Thoracic aorta (tissue), 2 donors: ENCODE results near the gene GDF10. TPM values are rescaled to one million over a fixed set of nuclear protein-coding genes. Genes with fewer than 3 reads are reported as not detected.

Source experiments
- ATAC-seq: fragments of 150-250 bp; one replicate; pipeline ENCODE4 v1.8.0; 2017; ENCODE audit warnings: low read depth; ENCODE audit not compliant: insufficient number of reproducible peaks, low FRiP score
- DNase-seq: peaks from one replicate; pipeline ENCODE4 v3.0.0-alpha.2; 2020; ENCODE audit warnings: low spot score
- H3K27ac ChIP-seq, 2 donors: fragments of 200-600 bp; sonication (generic); 1 replicate in 1 of 2; 2 replicates in 1 of 2; pipeline ENCODE4 v1.5.1; 2016; ENCODE audit warnings: mild to moderate bottlenecking in 2 of 2, moderate library complexity in 2 of 2
- H3K27me3 ChIP-seq: fragments of 200-600 bp; sonication (generic); replicated peaks from 2 replicates; pipeline ENCODE4 v1.6.0; 2016; ENCODE audit warnings: mild to moderate bottlenecking; ENCODE audit not compliant: insufficient read depth
- H3K36me3 ChIP-seq: fragments of 200-600 bp; sonication (generic); one replicate; pipeline ENCODE4 v1.5.1; 2016
- H3K4me1 ChIP-seq, 2 donors: fragments of 200-600 bp; sonication (generic); 1 replicate in 1 of 2; 2 replicates in 1 of 2; pipeline versions ENCODE4 v1.5.1 to v1.6.0; 2016; ENCODE audit warnings: low read depth in 2 of 2, mild to moderate bottlenecking in 1 of 2; ENCODE audit not compliant: control insufficient read depth in 1 of 2
- H3K4me3 ChIP-seq: fragments of 200-600 bp; sonication (generic); 2 replicates; pipeline ENCODE4 v1.5.1; 2016; ENCODE audit warnings: mild to moderate bottlenecking
- H3K9me3 ChIP-seq: fragments of 200-600 bp; sonication (generic); 2 replicates; pipeline ENCODE4 v1.5.1; 2016
- CTCF ChIP-seq: fragments of 200-600 bp; sonication (generic); IDR thresholded peaks from one replicate; pipeline ENCODE4 v1.5.1; 2019; ENCODE audit warnings: antibody characterized with exemption
- total RNA-seq, 2 donors: library from RNA; depleted of rRNA; stranded (reverse); fragments of >200 nt; gene quantifications; one replicate each; pipeline versions ENCODE4 v1.1.0 to v1.2.3, GENCODE V29; 2016

GDF10 gene
- total RNA-seq, 2 donors from 2014 or later: 2.4 to 2.5 TPM

- no peaks in the 10 kb centered on the region for H3K9me3 ChIP-seq
- H3K4me1 ChIP-seq: peaks cover 10 to 38% of the 10 kb centered on the region in 2 donors
- TF ChIP-seq CTCF: no peak
- H3K4me3 ChIP-seq: no peak overlapping the region
- no peaks in the 10 kb centered on the region for H3K27me3 ChIP-seq
- no peaks in the 10 kb centered on the region for H3K36me3 ChIP-seq
- no peak overlapping the region for H3K27ac ChIP-seq
- ATAC-seq (no peak), DNase-seq (no peak)
These were observed 3.9 kb downstream of the GDF10 start for GRCh38 chr10:47303866-47304265.

- Histone ChIP-seq H3K4me1 (peaks cover 3 to 23% of the 10 kb centered on the region in 2 donors), H3K36me3 (no peaks in the 10 kb centered on the region)
- no peak for ATAC-seq
These were observed 5.6 kb downstream of the GDF10 start for GRCh38 chr10:47305566-47305965.

GRCh38 chr10:47306387-47307210 lies 6.6 kb downstream of the GDF10 start:
- ATAC-seq: no peak
- no peak for DNase-seq
- H3K9me3 ChIP-seq: no peaks in the 10 kb centered on the region
- H3K27ac ChIP-seq: no peak overlapping the region
- H3K4me1 ChIP-seq: peaks cover 3 to 19% of the 10 kb centered on the region in 2 donors
- H3K36me3 ChIP-seq: no peaks in the 10 kb centered on the region
- no peaks in the 10 kb centered on the region for H3K27me3 ChIP-seq
- H3K4me3 ChIP-seq: no peak overlapping the region
- no peak for TF ChIP-seq CTCF

More at GRCh38 chr10:47305566-47305965, 5.6 kb downstream of the GDF10 start:
- no peaks in the 10 kb centered on the region for H3K27me3 ChIP-seq
- no peak for DNase-seq
- no peak for TF ChIP-seq CTCF
- no peaks in the 10 kb centered on the region for H3K9me3 ChIP-seq
- H3K27ac ChIP-seq: no peak overlapping the region
- no peak overlapping the region for H3K4me3 ChIP-seq

GRCh38 chr10:47307381-47307780 lies 7.4 kb downstream of the GDF10 start:
- DNase-seq (no peak), ATAC-seq (no peak)
- TF ChIP-seq CTCF: no peak
- H3K36me3 ChIP-seq: no peaks in the 10 kb centered on the region
- H3K27me3 ChIP-seq: no peaks in the 10 kb centered on the region
- no peaks in the 10 kb centered on the region for H3K9me3 ChIP-seq
- H3K4me3 ChIP-seq: no peak overlapping the region
- peaks cover 0 to 19% of the 10 kb centered on the region in 2 donors for H3K4me1 ChIP-seq
- H3K27ac ChIP-seq: no peak overlapping the region

- no peak for TF ChIP-seq CTCF
These were observed 8.8 kb downstream of the GDF10 start for GRCh38 chr10:47308775-47309174.

More at GRCh38 chr10:47308775-47309174, 8.8 kb downstream of the GDF10 start:
- no peak for DNase-seq
- Histone ChIP-seq H3K9me3 (no peaks in the 10 kb centered on the region), H3K27ac (no peak overlapping the region), H3K27me3 (no peaks in the 10 kb centered on the region), H3K4me1 (peaks cover 0 to 13% of the 10 kb centered on the region in 2 donors), H3K4me3 (no peak overlapping the region), H3K36me3 (no peaks in the 10 kb centered on the region)
- ATAC-seq: no peak
